Neural cell (in vitro differentiated cells): ENCODE results near the gene TNP2. TPM values are rescaled to one million over a fixed set of nuclear protein-coding genes. Genes with fewer than 3 reads are reported as not detected.
A peak's percentile ranks its signal among the peaks of the same experiment; 100 is the strongest.

Experiments
- H2AFZ ChIP-seq: fragments of 200-600, 300-800 bp; sonication (generic), shearing (Covaris generic); 2 replicates; pipeline ENCODE4 v1.6.0; 2014; ENCODE audit warnings: low read depth, mild to moderate bottlenecking, antibody characterized with exemption, low read length, moderate library complexity
- H3F3A ChIP-seq: fragments of 200-600 bp; shearing (Covaris generic); 2 replicates; pipeline ENCODE4 v1.6.1; 2016; ENCODE audit warnings: mild to moderate bottlenecking, moderate library complexity, mixed read lengths, antibody characterized with exemption, low read length; ENCODE audit not compliant: insufficient read depth, poor library complexity, severe bottlenecking
- H3K27ac ChIP-seq: fragments of 200-600, 300-800 bp; sonication (generic), shearing (Covaris generic); 2 replicates; pipeline ENCODE4 v1.5.1; 2014; ENCODE audit warnings: mild to moderate bottlenecking, low read length, moderate library complexity
- H3K27me3 ChIP-seq: fragments of 300-800, 200-600 bp; sonication (generic), shearing (Covaris generic); 2 replicates; pipeline ENCODE4 v1.6.0; 2014; ENCODE audit warnings: mild to moderate bottlenecking, low read depth, low read length, moderate library complexity; ENCODE audit not compliant: insufficient read depth
- H3K36me3 ChIP-seq: fragments of 300-800, 200-600 bp; sonication (generic), shearing (Covaris generic); 2 replicates; pipeline ENCODE4 v1.5.1; 2014; ENCODE audit warnings: mild to moderate bottlenecking, antibody characterized with exemption, low read length, moderate library complexity; ENCODE audit not compliant: insufficient read depth
- H3K4me2 ChIP-seq: fragments of 300-800, 200-600 bp; sonication (generic), shearing (Covaris generic); 2 replicates; pipeline ENCODE4 v1.6.0; 2014; ENCODE audit warnings: mild to moderate bottlenecking, low read length
- H3K4me3 ChIP-seq: fragments of 300-800, 200-600 bp; sonication (generic), shearing (Covaris generic); 2 replicates; pipeline ENCODE4 v1.5.1; 2014; ENCODE audit warnings: mild to moderate bottlenecking, low read length, moderate library complexity
- H3K79me2 ChIP-seq: fragments of 200-600 bp; shearing (Covaris generic); replicated peaks from 2 replicates; pipeline ENCODE4 v1.6.0; 2014; ENCODE audit warnings: mild to moderate bottlenecking, low read length, moderate library complexity; ENCODE audit not compliant: insufficient read depth
- H3K9ac ChIP-seq: fragments of 300-800, 200-600 bp; sonication (generic), shearing (Covaris generic); 2 replicates; pipeline ENCODE4 v1.6.1; 2016; ENCODE audit warnings: mild to moderate bottlenecking, low read length, mixed read lengths
- H3K9me2 ChIP-seq: fragments of 200-600 bp; shearing (Covaris generic); 2 replicates; pipeline ENCODE4 v1.6.1; 2016; ENCODE audit warnings: mild to moderate bottlenecking, low read length, mixed read lengths; ENCODE audit not compliant: insufficient read depth
- H3K9me3 ChIP-seq: fragments of 200-600, 300-800 bp; sonication (generic), shearing (Covaris generic); 2 replicates; pipeline ENCODE4 v1.6.1; 2016; ENCODE audit warnings: mild to moderate bottlenecking, mixed run types, low read length, moderate library complexity, mixed read lengths
- H4K20me1 ChIP-seq: fragments of 200-600 bp; shearing (Covaris generic); 2 replicates; pipeline ENCODE4 v1.6.1; 2016; ENCODE audit warnings: mild to moderate bottlenecking, mixed run types; ENCODE audit not compliant: insufficient read depth
- EP300 ChIP-seq: fragments of 450-650 bp; conservative IDR thresholded peaks from 2 replicates; pipeline ENCODE4 v1.6.1; 2014; ENCODE audit warnings: antibody characterized with exemption, mild to moderate bottlenecking, moderate library complexity; ENCODE audit not compliant: poor library complexity, severe bottlenecking
- EZH2 ChIP-seq: fragments of 200-600, 300-800 bp; shearing (Covaris generic), sonication (generic); IDR thresholded peaks from 2 replicates; pipeline ENCODE4 v1.6.1; 2014; ENCODE audit warnings: antibody characterized with exemption, low read length, borderline replicate concordance, mild to moderate bottlenecking; ENCODE audit not compliant: insufficient read depth, poor library complexity, severe bottlenecking
- MXI1 ChIP-seq: fragments of 450-650 bp; conservative IDR thresholded peaks from 2 replicates; pipeline ENCODE4 v1.6.1; 2014; ENCODE audit warnings: antibody characterized with exemption, mild to moderate bottlenecking; ENCODE audit not compliant: poor library complexity, severe bottlenecking
- POLR2AphosphoS5 ChIP-seq: IDR thresholded peaks from 2 replicates; pipeline ENCODE4 v1.6.1; 2012
- RAD21 ChIP-seq: fragments of 450-650 bp; conservative IDR thresholded peaks from 2 replicates; pipeline ENCODE4 v1.6.1; 2014; ENCODE audit warnings: antibody characterized with exemption, mild to moderate bottlenecking, moderate library complexity
- SMC3 ChIP-seq: fragments of 450-650 bp; conservative IDR thresholded peaks from 2 replicates; pipeline ENCODE4 v1.6.1; 2014; ENCODE audit warnings: antibody characterized with exemption, mild to moderate bottlenecking, moderate library complexity; ENCODE audit not compliant: poor library complexity
- TAF1 ChIP-seq: IDR thresholded peaks from 2 replicates; pipeline ENCODE4 v1.6.1; 2012; ENCODE audit warnings: low read depth
- polyA plus RNA-seq: library from polyadenylated mRNA; depleted of rRNA; stranded (reverse); fragments of >200 nt; gene quantifications from 2 replicates; pipeline ENCODE4 v1.2.3, GENCODE V29; 2014
- TF ChIP-seq, protein P1 (sequence below): fragments of 450-650 bp; IDR thresholded peaks from 2 replicates; pipeline ENCODE4 v1.5.1; 2014; ENCODE audit warnings: antibody characterized with exemption, mild to moderate bottlenecking, moderate library complexity; ENCODE audit not compliant: poor library complexity, severe bottlenecking
- TF ChIP-seq, protein P2 (sequence below): IDR thresholded peaks from 2 replicates; pipeline ENCODE4 v1.6.1; 2012; ENCODE audit warnings: borderline replicate concordance

The TNP2 gene
- polyA plus RNA-seq, 1 donor from 2014 or later = not detected

DNA sequence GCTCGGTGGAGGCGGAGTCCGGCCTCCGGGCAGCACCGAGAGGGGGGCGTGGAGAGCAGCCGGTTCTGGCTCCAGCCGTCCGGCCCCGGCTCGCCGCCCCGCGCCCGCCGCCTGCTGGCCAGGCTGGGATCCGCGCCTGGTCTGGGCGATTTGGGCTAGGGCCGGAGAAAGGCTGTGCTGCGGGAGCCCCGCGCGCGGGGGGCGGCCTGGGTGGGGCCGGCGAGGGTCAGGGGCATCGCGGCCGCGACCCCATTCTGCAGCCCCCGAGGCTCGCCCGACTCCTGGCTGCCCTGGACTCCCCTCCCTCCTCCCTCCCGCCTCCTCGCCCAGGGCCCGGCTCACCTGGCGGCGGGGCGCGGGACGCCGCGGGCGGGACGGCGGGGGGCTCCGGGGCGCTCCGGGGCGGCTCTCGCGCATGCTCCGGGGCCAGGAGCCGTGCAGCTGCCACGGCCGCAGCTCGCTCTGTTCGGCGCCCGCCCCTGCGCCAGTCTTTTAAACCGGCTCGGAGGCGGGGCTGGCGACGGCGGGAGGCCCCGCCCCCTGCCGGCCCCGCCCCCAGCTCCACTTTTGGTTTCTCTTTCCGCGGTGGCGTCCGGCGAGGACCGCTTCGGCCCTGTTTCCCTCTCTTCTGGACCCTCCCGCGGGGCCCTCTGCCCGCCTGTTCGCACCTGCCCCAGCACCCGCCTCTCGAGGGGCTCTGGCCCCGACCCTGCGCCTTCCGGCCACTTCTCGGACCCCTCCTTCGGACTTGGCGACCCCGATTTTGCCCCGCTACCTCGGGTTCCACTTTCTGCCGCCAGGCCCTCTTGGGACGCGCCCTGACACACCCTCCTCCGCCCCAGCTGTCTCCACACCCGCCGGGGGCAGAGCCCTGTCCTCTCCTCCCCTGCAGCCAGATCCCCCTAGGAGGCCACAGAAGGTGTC, 13.1 kb downstream of the TNP2 start, which contains the start of gene SOCS1:
TSS of gene SOCS1 (minus strand) at position 468 of the 924 bp plus-strand sequence. CDS start 726 bp downstream, outside the sequence.
- H3K27ac ChIP-seq = no peak within 1 kb of the TSS

DNA sequence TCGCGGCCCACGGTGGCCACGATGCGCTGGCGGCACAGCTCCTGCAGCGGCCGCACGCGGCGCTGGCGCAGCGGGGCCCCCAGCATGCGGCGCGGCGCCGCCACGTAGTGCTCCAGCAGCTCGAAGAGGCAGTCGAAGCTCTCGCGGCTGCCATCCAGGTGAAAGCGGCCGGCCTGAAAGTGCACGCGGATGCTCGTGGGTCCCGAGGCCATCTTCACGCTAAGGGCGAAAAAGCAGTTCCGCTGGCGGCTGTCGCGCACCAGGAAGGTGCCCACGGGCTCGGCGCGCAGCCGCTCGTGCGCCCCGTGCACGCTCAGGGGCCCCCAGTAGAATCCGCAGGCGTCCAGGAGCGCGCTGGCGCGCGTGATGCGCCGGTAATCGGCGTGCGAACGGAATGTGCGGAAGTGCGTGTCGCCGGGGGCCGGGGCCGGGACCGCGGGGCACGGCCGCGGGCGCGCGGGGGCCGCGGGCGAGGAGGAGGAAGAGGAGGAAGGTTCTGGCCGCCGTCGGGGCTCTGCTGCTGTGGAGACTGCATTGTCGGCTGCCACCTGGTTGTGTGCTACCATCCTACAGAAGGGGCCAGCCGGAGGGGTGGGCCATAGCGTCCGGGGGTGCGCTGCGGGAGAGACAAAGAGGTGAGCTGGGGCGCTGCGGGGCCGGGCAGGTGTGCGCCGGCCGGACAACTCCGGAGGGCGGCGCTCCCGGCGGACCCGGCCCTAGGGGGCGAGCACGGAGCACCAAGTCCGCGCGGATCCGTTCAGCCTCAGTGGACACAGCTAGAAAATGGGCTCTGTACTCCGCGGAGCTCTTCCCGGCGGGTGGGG, 14.0 kb downstream of the TNP2 start:
- H3K79me2 ChIP-seq = no peaks in the 10 kb centered on the region
- H3K9me2 ChIP-seq = no peaks in the 10 kb centered on the region
- no peaks in the 10 kb centered on the region for H3K9me3 ChIP-seq
- H3K36me3 ChIP-seq = no peaks in the 10 kb centered on the region
- H3K27me3 ChIP-seq = peaks cover 39% of the 10 kb centered on the region
- peak overlapping the region; percentile 76 for H3K4me3 ChIP-seq
- no peaks in the 10 kb centered on the region for H3F3A ChIP-seq
- no peak overlapping the region for H3K4me2 ChIP-seq
- H4K20me1 ChIP-seq = no peaks in the 10 kb centered on the region
- H2AFZ ChIP-seq = no peak overlapping the region
- no peak overlapping the region for H3K27ac ChIP-seq
- H3K9ac ChIP-seq = peak overlapping the region; percentile 53
- TF ChIP-seq SMC3 (no peak), EZH2 (no peak), TAF1 (no peak), EP300 (no peak), RAD21 (no peak)
- TF ChIP-seq, protein P1, sequence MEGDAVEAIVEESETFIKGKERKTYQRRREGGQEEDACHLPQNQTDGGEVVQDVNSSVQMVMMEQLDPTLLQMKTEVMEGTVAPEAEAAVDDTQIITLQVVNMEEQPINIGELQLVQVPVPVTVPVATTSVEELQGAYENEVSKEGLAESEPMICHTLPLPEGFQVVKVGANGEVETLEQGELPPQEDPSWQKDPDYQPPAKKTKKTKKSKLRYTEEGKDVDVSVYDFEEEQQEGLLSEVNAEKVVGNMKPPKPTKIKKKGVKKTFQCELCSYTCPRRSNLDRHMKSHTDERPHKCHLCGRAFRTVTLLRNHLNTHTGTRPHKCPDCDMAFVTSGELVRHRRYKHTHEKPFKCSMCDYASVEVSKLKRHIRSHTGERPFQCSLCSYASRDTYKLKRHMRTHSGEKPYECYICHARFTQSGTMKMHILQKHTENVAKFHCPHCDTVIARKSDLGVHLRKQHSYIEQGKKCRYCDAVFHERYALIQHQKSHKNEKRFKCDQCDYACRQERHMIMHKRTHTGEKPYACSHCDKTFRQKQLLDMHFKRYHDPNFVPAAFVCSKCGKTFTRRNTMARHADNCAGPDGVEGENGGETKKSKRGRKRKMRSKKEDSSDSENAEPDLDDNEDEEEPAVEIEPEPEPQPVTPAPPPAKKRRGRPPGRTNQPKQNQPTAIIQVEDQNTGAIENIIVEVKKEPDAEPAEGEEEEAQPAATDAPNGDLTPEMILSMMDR = no peak

More for the DNA sequence above, 13.1 kb downstream of the TNP2 start, which contains the start of gene SOCS1:
- peak within 1 kb of the TSS; percentile 53 for H3K9ac ChIP-seq
- peaks cover 39% of the 10 kb centered on the region for H3K27me3 ChIP-seq
- no peak within 1 kb of the TSS for H2AFZ ChIP-seq
- no peaks in the 10 kb centered on the region for H3K79me2 ChIP-seq
- no peaks in the 10 kb centered on the region for H3K9me2 ChIP-seq
- no peak within 1 kb of the TSS for H3K4me2 ChIP-seq
- no peaks in the 10 kb centered on the region for H3K36me3 ChIP-seq
- no peaks in the 10 kb centered on the region for H3K9me3 ChIP-seq
- no peaks in the 10 kb centered on the region for H4K20me1 ChIP-seq
- peak within 1 kb of the TSS; percentile 76 for H3K4me3 ChIP-seq
- H3F3A ChIP-seq = no peaks in the 10 kb centered on the region
- TF ChIP-seq POLR2AphosphoS5 = peak; percentile 56
- no peak for TF ChIP-seq EP300
- TF ChIP-seq TAF1 = peak; percentile 37
- peak; percentile 44 for TF ChIP-seq MXI1
- TF ChIP-seq RAD21 = peak; percentile 56
- TF ChIP-seq, protein P2, sequence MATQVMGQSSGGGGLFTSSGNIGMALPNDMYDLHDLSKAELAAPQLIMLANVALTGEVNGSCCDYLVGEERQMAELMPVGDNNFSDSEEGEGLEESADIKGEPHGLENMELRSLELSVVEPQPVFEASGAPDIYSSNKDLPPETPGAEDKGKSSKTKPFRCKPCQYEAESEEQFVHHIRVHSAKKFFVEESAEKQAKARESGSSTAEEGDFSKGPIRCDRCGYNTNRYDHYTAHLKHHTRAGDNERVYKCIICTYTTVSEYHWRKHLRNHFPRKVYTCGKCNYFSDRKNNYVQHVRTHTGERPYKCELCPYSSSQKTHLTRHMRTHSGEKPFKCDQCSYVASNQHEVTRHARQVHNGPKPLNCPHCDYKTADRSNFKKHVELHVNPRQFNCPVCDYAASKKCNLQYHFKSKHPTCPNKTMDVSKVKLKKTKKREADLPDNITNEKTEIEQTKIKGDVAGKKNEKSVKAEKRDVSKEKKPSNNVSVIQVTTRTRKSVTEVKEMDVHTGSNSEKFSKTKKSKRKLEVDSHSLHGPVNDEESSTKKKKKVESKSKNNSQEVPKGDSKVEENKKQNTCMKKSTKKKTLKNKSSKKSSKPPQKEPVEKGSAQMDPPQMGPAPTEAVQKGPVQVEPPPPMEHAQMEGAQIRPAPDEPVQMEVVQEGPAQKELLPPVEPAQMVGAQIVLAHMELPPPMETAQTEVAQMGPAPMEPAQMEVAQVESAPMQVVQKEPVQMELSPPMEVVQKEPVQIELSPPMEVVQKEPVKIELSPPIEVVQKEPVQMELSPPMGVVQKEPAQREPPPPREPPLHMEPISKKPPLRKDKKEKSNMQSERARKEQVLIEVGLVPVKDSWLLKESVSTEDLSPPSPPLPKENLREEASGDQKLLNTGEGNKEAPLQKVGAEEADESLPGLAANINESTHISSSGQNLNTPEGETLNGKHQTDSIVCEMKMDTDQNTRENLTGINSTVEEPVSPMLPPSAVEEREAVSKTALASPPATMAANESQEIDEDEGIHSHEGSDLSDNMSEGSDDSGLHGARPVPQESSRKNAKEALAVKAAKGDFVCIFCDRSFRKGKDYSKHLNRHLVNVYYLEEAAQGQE = no peak
- peak; percentile 68 for TF ChIP-seq SMC3
- TF ChIP-seq, protein P1 = peak; percentile 80
